ENCODE data around the gene CBX8.

Gene CBX8

DNA sequence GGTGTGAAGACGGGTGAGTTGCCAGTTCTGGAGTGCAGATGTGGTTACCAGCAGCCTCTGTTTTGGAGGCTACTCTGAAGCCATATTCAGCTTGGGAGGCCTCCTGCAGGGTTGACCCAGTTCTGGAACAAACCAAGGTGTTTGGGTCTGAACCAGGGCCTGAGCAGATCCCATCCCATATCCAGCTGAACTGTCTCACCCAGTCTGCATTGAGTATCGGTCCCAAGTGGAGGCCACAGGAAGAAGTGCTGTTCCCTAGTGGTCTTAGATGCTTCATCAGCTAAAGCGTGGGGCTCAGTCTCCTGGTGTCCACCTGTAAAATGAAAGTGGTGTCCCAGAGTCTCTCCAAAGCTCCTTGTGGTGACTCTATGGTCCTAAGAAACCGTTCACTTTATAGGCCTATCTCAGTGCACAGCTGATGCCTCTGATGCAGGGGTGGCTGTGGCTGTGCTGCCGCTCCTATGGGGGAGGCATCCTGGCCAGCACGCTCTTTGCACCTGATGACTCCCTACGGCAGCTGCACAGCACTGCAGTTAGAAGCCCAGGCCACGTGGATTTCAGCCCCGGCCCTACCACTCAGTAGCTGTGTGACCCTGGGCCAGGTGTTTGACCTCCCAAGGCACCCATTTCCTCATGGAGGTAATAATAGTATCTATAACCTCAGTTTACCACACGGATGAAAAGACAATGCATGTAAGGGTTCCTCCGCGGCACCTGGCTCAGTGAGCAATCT, 21.3 kb upstream of the CBX8 start:
- DNase-seq: no peak

DNA sequence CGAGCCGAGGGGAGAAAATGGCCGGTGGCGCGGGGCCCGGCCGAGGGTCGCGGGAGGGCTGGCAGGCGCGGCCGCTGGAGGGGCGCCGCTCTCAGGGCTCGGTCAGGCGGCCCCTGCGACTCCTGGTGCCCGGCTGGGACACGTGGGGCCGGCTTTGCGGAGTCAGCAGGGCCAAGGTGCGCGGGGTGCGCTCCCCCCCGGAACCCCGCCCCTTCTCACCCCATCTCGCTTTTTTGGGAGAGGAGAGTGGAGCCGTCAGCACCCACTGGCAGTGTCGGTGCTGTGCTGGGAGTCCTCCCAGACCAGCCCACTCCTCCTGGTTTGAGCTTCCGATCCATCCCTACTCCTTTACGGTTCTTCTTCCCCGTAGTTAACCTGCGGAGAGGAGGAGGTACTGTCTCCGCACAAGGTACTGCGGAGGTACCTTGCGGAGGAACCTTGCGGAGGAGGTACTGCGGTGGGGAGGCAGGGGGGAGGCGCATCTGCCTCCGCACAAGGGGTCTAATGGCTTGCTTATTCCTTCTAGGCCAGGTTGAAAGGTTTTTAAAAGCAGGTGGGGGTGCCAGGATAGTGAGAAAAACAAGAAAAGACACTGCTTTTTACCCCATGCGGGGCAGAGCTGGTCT, 19.1 kb upstream of the CBX8 start:
- DNase-seq: no peak

- DNase-seq: peak; percentile 63
Observed at GRCh38 chr17:79814974-79815835, 18.3 kb upstream of the CBX8 start.

DNA sequence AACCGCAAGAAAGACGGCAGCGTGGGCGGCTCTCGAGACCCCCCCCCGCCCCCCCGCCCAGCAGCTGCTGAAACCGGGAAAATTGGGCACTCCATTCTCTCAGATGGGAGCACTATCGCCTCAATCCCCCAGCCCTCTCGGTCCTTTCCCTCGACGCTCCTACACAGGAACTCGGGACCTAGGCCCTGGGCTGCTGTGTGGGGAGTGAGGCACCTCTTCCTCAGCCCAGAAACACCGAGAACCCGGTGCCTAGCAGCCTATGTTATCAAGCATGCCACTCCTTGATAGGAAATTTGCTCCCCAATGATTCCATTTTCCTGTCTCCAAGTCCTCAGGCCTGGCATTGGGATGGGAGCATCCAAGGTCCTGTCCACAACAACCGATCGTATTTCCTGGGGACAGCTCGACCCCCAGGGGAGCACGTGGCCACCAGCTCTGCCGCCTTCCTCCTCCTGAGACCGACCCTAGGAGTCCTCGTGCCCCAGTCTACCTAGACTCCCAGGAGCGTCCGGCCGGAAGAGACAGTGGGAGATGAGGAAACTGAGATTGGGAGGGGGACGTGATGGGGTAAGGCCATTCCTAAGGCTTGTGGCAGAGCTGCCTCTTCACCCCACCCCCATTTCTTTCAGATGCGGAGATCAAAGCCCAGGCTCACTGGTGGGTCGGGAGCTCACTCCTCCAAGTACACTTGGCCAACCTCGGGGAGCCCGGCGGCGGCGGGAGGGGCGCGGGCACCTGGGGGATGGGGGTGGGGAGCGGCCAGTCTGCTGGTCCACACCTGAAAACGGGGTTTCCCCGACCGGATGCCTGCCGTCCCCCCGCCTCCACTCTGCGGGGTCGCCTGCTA, 17.5 kb upstream of the CBX8 start:
- no peak for DNase-seq

GRCh38 chr17:79813297-79814126, 16.6 kb upstream of the CBX8 start:
- no peak for DNase-seq

DNA sequence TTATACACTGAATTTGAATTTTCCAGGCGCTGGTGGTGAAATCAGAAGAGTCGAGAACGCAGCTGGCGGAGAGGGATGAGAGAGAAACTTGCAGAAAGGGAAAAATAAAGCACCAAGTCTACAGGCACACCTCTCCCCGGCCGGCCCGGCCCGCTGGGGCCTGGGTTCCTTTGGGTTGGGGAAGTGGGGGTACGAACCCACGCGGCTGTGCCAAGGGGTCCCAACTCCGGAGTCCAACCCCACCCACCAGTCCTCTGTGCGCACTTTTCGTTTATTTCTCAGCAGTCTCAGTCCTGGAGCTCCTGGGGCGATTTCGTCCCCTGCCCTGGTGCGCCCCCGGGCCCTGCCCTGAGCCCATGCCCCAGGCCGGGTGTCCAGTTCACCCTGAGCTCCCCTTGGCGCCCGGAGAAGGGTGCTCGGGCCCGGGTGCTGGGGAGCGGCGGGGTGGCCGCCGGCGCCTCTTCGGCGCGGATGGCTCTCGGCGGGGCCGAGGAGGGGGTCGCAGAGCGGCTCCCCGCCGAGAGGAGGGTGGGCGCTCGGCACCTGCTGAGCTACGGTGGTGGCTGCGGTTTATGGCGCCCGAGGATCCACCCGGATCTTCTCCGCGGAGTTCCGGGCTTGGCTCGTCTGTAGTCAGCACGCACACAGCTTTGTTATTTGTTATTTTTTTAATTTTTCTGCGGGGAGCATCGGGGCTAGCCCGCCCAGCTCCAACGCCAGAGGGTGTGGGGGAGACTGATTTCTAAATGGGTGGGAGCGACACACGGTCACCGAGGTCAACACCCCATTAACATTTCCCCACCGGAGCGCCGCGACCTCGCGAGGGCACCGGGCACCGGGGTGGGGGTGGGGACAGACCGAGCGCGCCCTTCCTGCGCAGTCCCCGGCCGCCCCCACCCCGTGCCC, 15.7 kb upstream of the CBX8 start:
- DNase-seq: no peak

DNA sequence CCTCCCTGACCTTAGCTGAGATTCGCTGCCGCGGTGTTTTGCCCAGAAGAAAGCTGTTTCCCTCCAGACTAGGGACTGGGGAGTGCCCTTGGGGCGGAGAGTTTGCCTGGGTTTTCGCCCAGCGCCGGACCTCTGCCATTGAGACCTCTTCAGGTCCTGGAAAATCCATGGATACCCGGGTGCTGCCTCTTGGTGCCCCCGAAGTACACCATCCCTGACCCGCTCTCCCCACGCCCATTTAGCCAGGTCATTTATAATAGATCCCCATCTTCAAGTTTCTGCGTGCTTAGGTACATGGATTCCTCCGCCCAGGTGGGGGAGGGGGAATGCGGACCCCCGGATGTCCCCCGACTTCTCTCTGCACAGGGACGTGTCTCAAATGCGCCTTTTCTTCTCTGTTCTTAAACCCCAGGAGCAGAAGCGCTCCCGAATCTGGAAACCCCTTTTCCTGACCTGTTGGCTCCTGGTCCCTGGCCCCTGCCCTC, 15.0 kb upstream of the CBX8 start:
- no peak for DNase-seq

- DNase-seq: no peak
Observed at GRCh38 chr17:79811011-79811867, 14.4 kb upstream of the CBX8 start.

- peak; percentile 84 for DNase-seq
Observed at GRCh38 chr17:79810130-79811010, 13.5 kb upstream of the CBX8 start.

GRCh38 chr17:79809530-79810129, 12.8 kb upstream of the CBX8 start:
- no peak for DNase-seq

DNA sequence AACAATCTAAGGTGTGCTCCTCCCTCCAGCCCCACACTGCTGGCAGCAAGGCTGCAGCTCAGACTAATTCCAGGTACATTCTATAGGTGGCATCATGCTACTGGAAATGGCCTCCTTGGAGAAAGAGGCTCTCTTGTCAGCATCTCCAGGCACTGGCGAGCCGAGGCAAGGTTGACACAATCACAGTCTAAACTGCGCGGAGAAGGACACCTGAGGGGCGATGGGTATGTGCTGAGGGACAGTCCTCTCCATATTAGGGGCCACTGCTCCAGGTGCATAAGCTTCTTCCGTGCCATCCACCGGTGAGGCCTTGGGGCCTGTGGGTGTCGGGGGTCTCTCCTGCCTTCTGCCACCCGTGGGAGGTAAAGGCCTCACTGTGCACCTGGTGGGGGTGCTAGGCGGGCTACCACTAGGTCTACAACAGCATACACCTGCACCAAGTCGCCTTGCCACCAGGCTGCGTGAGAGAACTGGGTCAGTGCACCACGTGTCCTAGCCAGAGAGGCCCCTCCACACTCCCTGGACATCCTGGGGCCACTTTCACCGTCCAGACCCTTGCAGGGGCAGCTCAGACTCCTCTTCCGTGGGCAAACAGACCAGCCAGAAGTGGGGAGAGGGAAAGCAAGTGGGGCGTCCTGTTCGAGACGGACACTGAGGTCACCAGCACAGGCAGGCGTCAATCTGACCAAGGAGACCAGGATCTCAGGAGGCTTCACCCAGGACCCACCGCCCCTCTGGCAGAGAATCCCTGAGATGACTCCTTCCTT, 12.1 kb upstream of the CBX8 start:
- no peak for DNase-seq

- no peak for DNase-seq
Observed at GRCh38 chr17:79806863-79807720, 10.2 kb upstream of the CBX8 start.

GRCh38 chr17:79806446-79806760, 9.5 kb upstream of the CBX8 start:
- no peak for DNase-seq

DNA sequence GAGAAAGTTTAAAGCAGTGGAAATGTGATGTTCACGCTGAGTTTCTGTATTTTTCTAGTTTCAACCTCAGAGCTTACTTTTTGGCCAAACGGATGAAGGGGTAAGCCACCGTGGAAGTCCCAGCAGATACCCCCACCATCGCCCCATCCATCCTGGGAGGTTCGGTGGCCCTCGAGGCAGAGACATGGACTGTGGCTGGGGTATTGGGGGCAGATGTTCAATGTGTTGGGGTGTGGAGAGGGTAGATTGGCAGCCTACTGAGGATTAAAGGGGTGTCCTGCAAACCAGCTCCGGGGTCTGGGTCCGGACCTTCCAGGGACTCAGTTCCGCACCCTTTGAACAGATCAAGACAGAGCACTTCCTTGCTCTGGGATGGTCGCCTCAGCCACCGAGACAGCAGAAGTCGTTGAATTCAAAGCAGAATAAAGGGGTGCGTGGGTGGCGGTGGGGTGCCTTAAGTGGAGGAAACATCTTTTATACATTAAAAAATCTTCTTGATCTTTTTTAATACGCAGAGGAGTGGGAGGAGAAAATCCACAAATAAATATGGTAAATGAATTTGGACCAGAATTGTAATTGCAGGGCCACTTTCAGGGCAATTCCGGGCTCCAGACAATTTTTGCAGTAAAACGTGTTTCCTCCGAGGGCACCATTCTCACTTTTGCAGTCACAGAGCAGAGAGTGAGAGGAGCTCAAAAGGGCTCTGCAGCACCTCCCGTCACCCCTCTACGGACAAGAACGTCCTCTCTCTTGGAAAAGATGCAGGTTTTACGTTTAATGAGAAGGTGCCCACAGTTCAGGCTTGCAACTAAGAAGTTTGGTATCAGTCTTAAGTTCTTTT, 8.2 kb upstream of the CBX8 start:
- no peak for DNase-seq

Measured in activated CD8-positive, alpha-beta memory T cell treated with anti-CD3 and anti-CD28 coated beads, Interleukin-2, amount 50 U/mL, for 48 hours (primary cell).